GM19238 (cell line): ENCODE measurements around the gene FAM98C.

Experiments used
- DNase-seq: peaks from one replicate; pipeline ENCODE4 v3.0.0; 2011; ENCODE audit warnings: low spot score; ENCODE audit not compliant: insufficient read length

The FAM98C gene

DNA sequence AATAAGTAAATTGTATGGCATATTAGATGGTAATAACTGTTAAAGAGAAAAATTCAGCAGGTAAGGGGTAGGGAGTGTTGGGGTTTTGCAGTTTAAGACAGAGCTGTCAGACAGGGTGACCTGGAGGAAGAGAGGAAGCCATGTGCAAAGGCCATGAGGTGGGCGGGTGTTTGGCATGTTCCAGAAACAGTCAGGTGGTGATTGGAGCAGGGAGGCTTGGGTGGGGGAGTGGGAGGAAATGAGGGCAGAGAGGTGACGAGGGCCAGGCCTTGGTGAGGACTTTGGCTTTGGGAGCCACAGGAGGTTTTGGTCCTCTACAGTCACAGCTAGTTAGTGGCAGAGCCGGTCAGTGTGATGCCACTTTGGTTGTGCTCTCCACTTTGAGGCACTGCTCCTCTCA lies 50.7 kb downstream of the FAM98C start:
- DNase-seq: no peak

- no peak for DNase-seq
These were observed 52.1 kb downstream of the FAM98C start for GRCh38 chr19:38455031-38455430.

- DNase-seq: no peak
These were observed 54.3 kb downstream of the FAM98C start for GRCh38 chr19:38457202-38457601.

GRCh38 chr19:38457690-38458405 lies 55.0 kb downstream of the FAM98C start:
- DNase-seq: no peak
